ENCODE results near the gene STPG1.

The STPG1 gene

GRCh38 chr1:24317956-24318614 is 95.5 kb downstream of the STPG1 start:
- H3K9me3 ChIP-seq (ENCODE audit: insufficient read depth, low read length): no peaks in the 10 kb centered on the region
- TF ChIP-seq SUZ12 (IDR thresholded peaks at IDR 0.05; ENCODE audit: extremely low read depth, insufficient read depth, insufficient read length) (no peak), YY1 (IDR thresholded peaks at IDR 0.05; ENCODE audit: insufficient read depth, insufficient read length) (no peak), ZNF274 (IDR thresholded peaks at IDR 0.05; ENCODE audit: low read depth, low read length) (no peak)
- H3K9ac ChIP-seq (ENCODE audit: insufficient read length, low read depth): no peak overlapping the region
- no peak overlapping the region for H3K4me3 ChIP-seq (ENCODE audit: insufficient read length, low read depth)
- no peaks in the 10 kb centered on the region for H3K36me3 ChIP-seq (ENCODE audit: insufficient read depth, insufficient read length, low read length)
- peaks cover 11% of the 10 kb centered on the region for H3K27me3 ChIP-seq (ENCODE audit: insufficient read depth, insufficient read length)
- no peak for DNase-seq (ENCODE audit: low read depth, low spot score)
- H3K4me1 ChIP-seq (ENCODE audit: insufficient read depth, insufficient read length): peaks cover 15% of the 10 kb centered on the region

GRCh38 chr1:24317081-24317480 is 96.5 kb downstream of the STPG1 start:
- DNase-seq (ENCODE audit: low read depth, low spot score): no peak
- Histone ChIP-seq H3K9me3 (ENCODE audit: insufficient read depth, low read length) (no peaks in the 10 kb centered on the region), H3K4me3 (ENCODE audit: insufficient read length, low read depth) (no peak overlapping the region), H3K9ac (ENCODE audit: insufficient read length, low read depth) (no peak overlapping the region), H3K4me1 (ENCODE audit: insufficient read depth, insufficient read length) (peaks cover 12% of the 10 kb centered on the region), H3K36me3 (ENCODE audit: insufficient read depth, insufficient read length, low read length) (no peaks in the 10 kb centered on the region), H3K27me3 (ENCODE audit: insufficient read depth, insufficient read length) (peaks cover 10% of the 10 kb centered on the region)
- TF ChIP-seq ZNF274 (IDR thresholded peaks at IDR 0.05; ENCODE audit: low read depth, low read length) (no peak), YY1 (IDR thresholded peaks at IDR 0.05; ENCODE audit: insufficient read depth, insufficient read length) (no peak), SUZ12 (IDR thresholded peaks at IDR 0.05; ENCODE audit: extremely low read depth, insufficient read depth, insufficient read length) (no peak)

GRCh38 chr1:24316645-24317044 is 96.9 kb downstream of the STPG1 start:
- TF ChIP-seq YY1 (IDR thresholded peaks at IDR 0.05; ENCODE audit: insufficient read depth, insufficient read length) (no peak), ZNF274 (IDR thresholded peaks at IDR 0.05; ENCODE audit: low read depth, low read length) (no peak), SUZ12 (IDR thresholded peaks at IDR 0.05; ENCODE audit: extremely low read depth, insufficient read depth, insufficient read length) (no peak)
- Histone ChIP-seq H3K9ac (ENCODE audit: insufficient read length, low read depth) (no peak overlapping the region), H3K4me3 (ENCODE audit: insufficient read length, low read depth) (no peak overlapping the region), H3K4me1 (ENCODE audit: insufficient read depth, insufficient read length) (peaks cover 14% of the 10 kb centered on the region), H3K9me3 (ENCODE audit: insufficient read depth, low read length) (no peaks in the 10 kb centered on the region), H3K27me3 (ENCODE audit: insufficient read depth, insufficient read length) (peaks cover 10% of the 10 kb centered on the region), H3K36me3 (ENCODE audit: insufficient read depth, insufficient read length, low read length) (no peaks in the 10 kb centered on the region)
- no peak for DNase-seq (ENCODE audit: low read depth, low spot score)

GRCh38 chr1:24315391-24315790 is 98.2 kb downstream of the STPG1 start:
- Histone ChIP-seq H3K27me3 (ENCODE audit: insufficient read depth, insufficient read length) (peaks cover 10% of the 10 kb centered on the region), H3K4me1 (ENCODE audit: insufficient read depth, insufficient read length) (peaks cover 20% of the 10 kb centered on the region), H3K36me3 (ENCODE audit: insufficient read depth, insufficient read length, low read length) (no peaks in the 10 kb centered on the region), H3K4me3 (ENCODE audit: insufficient read length, low read depth) (no peak overlapping the region), H3K9me3 (ENCODE audit: insufficient read depth, low read length) (no peaks in the 10 kb centered on the region), H3K9ac (ENCODE audit: insufficient read length, low read depth) (no peak overlapping the region)
- TF ChIP-seq ZNF274 (IDR thresholded peaks at IDR 0.05; ENCODE audit: low read depth, low read length) (no peak), YY1 (IDR thresholded peaks at IDR 0.05; ENCODE audit: insufficient read depth, insufficient read length) (no peak), SUZ12 (IDR thresholded peaks at IDR 0.05; ENCODE audit: extremely low read depth, insufficient read depth, insufficient read length) (no peak)
- no peak for DNase-seq (ENCODE audit: low read depth, low spot score)

- no peak overlapping the region for H3K9ac ChIP-seq (ENCODE audit: insufficient read length, low read depth)
- no peaks in the 10 kb centered on the region for H3K9me3 ChIP-seq (ENCODE audit: insufficient read depth, low read length)
- H3K36me3 ChIP-seq (ENCODE audit: insufficient read depth, insufficient read length, low read length): no peaks in the 10 kb centered on the region
- no peak overlapping the region for H3K4me3 ChIP-seq (ENCODE audit: insufficient read length, low read depth)
- TF ChIP-seq SUZ12 (IDR thresholded peaks at IDR 0.05; ENCODE audit: extremely low read depth, insufficient read depth, insufficient read length) (no peak), ZNF274 (IDR thresholded peaks at IDR 0.05; ENCODE audit: low read depth, low read length) (no peak), YY1 (IDR thresholded peaks at IDR 0.05; ENCODE audit: insufficient read depth, insufficient read length) (no peak)
- DNase-seq (ENCODE audit: low read depth, low spot score): no peak
- peaks cover 25% of the 10 kb centered on the region for H3K4me1 ChIP-seq (ENCODE audit: insufficient read depth, insufficient read length)
- no peaks in the 10 kb centered on the region for H3K27me3 ChIP-seq (ENCODE audit: insufficient read depth, insufficient read length)
Measured at GRCh38 chr1:24311741-24312140, 101.8 kb downstream of the STPG1 start.

GRCh38 chr1:24311234-24311633 is 102.3 kb downstream of the STPG1 start:
- Histone ChIP-seq H3K9ac (ENCODE audit: insufficient read length, low read depth) (no peak overlapping the region), H3K4me3 (ENCODE audit: insufficient read length, low read depth) (no peak overlapping the region), H3K4me1 (ENCODE audit: insufficient read depth, insufficient read length) (peaks cover 24% of the 10 kb centered on the region), H3K9me3 (ENCODE audit: insufficient read depth, low read length) (no peaks in the 10 kb centered on the region), H3K36me3 (ENCODE audit: insufficient read depth, insufficient read length, low read length) (no peaks in the 10 kb centered on the region), H3K27me3 (ENCODE audit: insufficient read depth, insufficient read length) (no peaks in the 10 kb centered on the region)
- TF ChIP-seq SUZ12 (IDR thresholded peaks at IDR 0.05; ENCODE audit: extremely low read depth, insufficient read depth, insufficient read length) (no peak), YY1 (IDR thresholded peaks at IDR 0.05; ENCODE audit: insufficient read depth, insufficient read length) (no peak), ZNF274 (IDR thresholded peaks at IDR 0.05; ENCODE audit: low read depth, low read length) (no peak)
- DNase-seq (ENCODE audit: low read depth, low spot score): no peak

GRCh38 chr1:24309762-24310485 is 103.7 kb downstream of the STPG1 start:
- Histone ChIP-seq H3K9ac (ENCODE audit: insufficient read length, low read depth) (peak overlapping the region; percentile 65), H3K36me3 (ENCODE audit: insufficient read depth, insufficient read length, low read length) (no peaks in the 10 kb centered on the region), H3K4me1 (ENCODE audit: insufficient read depth, insufficient read length) (peaks cover 24% of the 10 kb centered on the region), H3K4me3 (ENCODE audit: insufficient read length, low read depth) (no peak overlapping the region), H3K27me3 (ENCODE audit: insufficient read depth, insufficient read length) (no peaks in the 10 kb centered on the region), H3K9me3 (ENCODE audit: insufficient read depth, low read length) (no peaks in the 10 kb centered on the region)
- no peak for TF ChIP-seq YY1 (IDR thresholded peaks at IDR 0.05; ENCODE audit: insufficient read depth, insufficient read length)
- no peak for TF ChIP-seq ZNF274 (IDR thresholded peaks at IDR 0.05; ENCODE audit: low read depth, low read length)
- TF ChIP-seq SUZ12 (IDR thresholded peaks at IDR 0.05; ENCODE audit: extremely low read depth, insufficient read depth, insufficient read length): no peak
- no peak for DNase-seq (ENCODE audit: low read depth, low spot score)

Measured in NT2/D1 (cell line).